CD4-positive, alpha-beta T cell treated with Interleukin-12 subunit alpha and Interleukin-12 subunit beta, for 1 hour (primary cell): ENCODE results near the gene GPR39.

Experiments
- DNase-seq: peaks from one replicate; pipeline ENCODE4 v3.0.0-alpha.2; 2020

Gene GPR39

DNA sequence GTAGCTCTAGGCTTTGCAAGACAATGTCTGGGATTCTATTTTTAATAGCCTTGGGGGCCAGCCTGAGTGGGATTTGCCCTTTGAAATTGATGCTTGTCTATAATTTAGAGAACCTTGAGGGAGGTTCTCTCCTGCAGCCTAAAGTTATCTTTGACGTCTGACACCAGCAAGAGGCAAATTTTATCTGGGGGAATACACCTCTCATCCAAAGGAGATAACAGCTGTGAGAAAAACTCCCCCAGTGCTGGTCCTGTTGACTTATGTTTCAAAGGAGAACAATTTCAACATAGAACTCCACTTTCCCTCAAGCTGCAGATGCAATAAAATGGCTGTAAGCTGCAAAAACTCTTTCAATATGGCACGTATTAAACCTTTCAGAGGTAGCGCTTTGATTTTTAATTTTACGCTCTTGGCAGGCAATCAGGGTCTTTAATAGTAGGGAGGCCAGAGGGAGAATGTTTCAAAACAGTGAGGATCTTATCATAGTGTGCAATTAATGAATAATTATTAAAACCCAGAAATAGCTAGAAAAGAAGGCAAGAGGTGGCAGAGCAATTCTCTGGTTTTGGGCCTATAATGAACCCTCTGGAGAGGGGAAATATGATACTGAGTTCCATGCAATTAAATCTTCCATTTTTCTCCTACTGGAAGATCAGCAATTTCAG lies 191.0 kb downstream of the GPR39 start:
- no peak for DNase-seq

- DNase-seq = no peak
Observed at GRCh38 chr2:132608311-132608710, 191.7 kb downstream of the GPR39 start.

DNA sequence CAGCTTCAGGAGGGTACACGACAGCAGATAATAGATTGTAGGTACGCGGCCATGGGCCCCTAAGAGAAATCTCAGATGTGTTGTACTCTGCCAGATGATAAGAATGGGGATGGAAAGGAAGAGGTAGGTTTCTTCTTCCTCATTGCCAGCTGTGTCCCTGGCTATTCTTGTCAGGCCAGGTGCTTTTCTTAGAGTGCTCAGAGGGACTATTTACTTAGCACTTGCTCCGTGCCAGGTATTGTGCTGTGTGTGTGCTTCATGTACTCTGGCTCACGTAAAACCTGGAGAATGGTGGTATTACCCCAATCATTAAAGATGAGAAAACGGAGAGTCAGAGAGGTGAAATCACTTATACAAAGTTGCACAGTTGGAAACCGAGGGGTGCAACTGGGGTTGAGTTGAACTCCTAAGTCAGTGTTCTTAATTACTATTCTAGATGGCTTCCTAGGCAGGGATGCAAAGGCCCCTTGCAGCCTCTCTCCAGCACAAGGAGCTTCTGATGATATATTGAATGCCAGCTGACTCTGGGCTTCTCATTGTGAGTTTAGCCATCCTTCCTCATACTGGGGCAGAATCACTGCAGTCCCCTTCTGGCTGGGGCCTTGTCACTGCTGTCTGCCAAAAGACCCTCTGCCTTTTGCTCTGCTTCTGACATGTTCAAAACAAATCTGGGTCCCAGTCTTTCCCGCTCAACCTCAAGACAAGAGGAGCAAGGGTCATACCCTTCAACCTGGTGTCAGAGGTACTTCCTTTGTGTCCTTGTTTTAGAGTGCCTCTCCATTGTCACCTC lies 192.7 kb downstream of the GPR39 start:
- DNase-seq = no peak

- no peak for DNase-seq
Observed at GRCh38 chr2:132611719-132612118, 195.1 kb downstream of the GPR39 start.

DNA sequence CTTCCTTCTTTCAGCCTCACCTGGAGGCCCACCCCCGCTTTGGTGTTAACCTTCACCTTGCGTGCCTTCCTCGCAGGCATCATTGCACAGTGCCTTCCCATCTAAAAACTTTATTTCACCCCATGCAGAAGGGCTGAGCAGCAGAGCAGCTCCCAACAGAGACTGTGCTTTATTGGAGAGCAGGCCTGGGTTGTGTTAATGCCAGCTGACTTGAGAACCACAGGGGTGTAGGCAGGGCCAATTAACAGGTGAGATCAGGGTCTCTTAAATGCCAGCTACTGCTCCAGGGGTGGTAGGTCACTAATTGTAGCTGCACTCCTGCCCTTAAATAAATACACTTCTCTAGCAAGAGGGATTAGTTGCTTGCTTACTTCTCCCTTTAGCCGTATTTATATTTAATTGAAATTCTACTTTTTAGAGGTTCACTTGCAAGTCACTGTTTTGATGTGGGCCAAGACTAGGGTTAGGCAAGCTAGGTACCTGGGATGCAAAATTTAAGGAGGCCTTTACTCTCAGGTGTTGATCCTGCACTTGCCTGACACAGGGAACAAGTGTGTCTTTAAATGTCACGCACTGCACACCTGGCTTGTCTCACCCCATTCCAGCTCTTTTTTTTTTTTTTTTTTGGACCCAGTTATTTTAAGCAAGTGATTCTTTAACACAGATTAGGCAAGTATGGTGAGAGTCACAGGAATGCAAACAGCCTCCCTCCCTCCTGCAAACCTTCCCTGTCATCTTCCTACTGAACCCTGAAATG lies 198.9 kb downstream of the GPR39 start:
- DNase-seq = no peak

DNA sequence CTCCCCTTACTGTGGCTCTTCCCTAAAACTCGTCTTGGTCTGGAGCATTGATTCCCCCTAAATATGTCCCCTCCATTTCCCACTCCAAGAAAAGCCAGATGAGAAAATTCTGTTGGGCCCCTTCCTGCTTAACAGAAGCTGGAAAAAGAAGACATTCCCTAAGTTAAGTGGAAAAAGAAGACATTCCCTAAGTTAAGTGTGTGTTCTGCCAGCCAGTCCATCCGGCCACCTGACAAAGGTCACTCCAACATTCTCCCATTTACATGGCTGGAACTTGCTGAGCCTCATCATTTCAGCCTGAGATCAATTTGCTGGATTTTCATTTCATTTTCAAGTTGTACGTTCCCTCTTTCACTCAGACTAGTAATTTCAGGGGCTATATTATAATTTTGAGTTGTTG lies 201.4 kb downstream of the GPR39 start:
- DNase-seq = no peak

- no peak for DNase-seq
Observed at GRCh38 chr2:132618734-132619133, 202.1 kb downstream of the GPR39 start.

GRCh38 chr2:132620115-132620514 lies 203.5 kb downstream of the GPR39 start:
- DNase-seq = no peak

DNA sequence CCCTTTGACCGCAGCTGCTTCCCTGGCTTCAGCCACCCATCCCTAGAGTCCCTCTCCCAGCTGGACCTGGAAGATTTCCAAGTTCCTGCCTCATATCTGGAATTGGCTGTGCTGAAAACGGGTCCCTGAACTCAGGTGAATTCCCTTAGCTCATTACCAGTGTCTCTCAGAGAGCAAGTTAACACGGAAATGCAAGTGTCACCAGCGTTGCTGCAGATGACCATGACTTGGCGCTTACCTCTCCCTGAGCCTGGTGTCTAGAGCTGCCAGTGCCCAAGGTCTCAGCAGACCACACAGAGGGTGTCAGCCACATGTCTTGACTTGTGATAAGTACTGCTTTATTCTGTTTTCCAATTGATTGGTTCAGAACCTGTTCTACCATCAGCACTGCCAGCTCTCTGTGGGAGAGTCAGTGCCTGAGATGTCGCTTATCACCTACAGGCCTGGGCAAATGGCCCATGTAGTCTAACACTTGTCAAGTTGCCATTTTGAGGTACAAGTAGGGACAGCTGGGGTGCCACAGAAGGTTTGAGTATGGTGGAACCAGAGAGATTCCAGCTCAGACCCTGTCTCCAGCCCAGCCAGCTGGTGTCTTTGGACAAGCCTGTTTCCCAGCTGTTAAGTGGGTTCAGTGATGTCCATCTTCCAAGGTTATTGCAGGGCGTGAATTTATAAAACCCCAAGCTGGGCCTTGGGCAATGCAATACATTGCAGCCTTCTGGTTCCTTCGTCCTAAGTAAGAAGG lies 204.7 kb downstream of the GPR39 start:
- no peak for DNase-seq

GRCh38 chr2:132623096-132623839 lies 206.7 kb downstream of the GPR39 start:
- no peak for DNase-seq

DNA sequence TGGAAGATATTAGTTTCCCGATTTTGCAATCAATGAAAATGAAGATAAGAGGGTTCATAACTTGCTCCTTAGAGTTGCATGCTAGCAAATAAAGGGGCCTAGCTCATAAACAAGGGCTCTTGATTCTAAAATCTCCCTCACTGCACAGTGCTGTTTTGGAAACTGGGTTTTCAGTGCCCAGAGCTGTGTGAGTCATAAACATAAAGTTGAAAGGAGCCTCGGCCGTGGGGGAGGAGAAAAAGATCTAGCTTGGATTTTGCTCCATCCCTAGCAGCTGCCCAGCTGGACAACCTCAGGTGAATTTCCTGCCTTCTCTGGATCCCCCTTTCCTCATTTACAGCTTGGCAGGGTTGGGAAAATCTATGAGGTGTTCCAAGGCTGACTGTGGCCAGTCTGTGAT lies 210.9 kb downstream of the GPR39 start:
- no peak for DNase-seq

DNA sequence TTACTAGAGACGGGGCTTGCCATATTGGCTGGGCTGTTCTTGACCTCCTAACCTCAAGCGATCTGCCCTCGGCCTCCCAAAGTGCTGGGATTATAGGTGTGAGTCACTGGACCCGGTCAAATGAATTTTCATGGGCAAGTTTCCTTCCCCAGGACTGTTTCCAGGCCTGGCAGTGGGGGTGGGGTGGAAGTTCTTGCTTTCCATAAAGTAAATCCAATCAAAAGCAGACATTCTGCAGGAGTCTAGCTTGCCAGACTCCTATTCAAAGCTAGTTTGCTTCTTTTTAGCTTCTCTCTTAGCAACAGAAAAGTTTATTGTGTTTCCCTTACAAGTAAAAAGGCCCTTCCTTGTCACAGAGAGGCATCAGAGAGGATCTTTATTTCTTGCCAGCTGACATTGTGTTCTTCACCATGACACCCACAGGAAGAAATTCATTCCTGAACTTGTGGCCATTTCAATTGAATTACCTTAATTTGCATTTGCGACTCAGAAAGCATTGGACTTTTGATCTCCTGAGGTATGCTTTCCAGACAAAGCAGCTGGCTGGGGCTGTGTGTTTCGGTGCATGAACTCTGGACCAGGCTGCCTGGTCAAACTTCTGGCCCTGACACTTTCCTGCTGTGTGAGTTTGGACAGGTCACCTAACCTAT lies 215.5 kb downstream of the GPR39 start:
- DNase-seq = no peak

- DNase-seq = no peak
Observed at GRCh38 chr2:132633635-132634034, 217.0 kb downstream of the GPR39 start.

DNA sequence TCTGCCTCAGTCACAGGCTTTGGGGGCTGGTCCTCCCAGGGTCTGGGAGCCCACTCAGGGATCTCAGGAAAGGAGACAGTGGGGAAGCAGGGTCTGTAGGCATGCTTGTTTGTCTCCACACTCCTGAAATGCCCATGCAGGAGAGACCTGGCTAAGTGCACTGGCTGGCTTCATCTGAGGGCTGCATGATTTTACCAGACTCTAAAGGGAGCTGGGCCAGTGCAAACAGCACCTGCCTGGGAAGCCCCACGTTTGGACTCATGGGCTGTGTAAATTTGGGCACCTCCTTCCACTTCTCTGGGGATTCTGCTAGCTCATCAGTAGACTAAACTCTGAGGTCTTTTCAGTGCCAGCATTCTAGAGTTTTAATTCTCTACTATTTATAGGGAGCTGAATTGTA lies 219.7 kb downstream of the GPR39 start:
- no peak for DNase-seq

DNA sequence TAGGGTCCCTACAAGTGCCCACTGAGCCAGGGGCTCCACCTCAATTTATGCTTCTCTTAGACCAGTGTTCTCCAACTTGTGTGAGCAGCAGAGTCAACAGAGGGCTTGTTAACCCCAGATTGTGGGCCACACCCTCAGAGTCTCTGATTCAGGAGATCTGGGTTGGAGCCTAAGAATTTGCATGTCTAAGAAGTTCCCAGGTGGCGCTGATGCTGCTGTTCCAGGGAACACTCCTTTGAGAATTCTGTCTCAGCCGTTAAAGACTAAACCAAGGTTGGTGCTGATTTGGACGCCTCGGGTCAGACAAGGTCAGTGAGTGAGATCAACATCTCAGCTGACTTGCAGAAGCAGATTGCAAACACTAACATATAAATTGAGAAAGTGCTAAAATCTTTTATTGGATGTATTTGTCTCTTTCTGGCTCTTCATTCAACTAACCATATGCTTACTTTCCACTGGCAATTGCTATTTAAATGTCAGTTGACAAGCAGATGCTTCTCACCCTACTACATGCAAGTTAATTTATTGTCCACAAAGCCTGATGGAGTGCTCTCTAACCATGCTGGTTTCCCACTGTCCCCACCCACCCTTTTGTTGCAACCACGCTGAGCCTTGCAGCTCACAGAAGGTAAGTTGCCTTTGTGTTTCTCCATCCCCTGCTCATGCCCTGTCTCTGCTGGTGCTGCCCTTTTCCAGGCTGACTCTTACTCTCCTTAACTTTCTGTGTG lies 221.9 kb downstream of the GPR39 start:
- no peak for DNase-seq

GRCh38 chr2:132640116-132640515 lies 223.5 kb downstream of the GPR39 start:
- DNase-seq = no peak

- no peak for DNase-seq
Observed at GRCh38 chr2:132641819-132642218, 225.2 kb downstream of the GPR39 start.

- no peak for DNase-seq
Observed at GRCh38 chr2:132642415-132642814, 225.8 kb downstream of the GPR39 start.

DNA sequence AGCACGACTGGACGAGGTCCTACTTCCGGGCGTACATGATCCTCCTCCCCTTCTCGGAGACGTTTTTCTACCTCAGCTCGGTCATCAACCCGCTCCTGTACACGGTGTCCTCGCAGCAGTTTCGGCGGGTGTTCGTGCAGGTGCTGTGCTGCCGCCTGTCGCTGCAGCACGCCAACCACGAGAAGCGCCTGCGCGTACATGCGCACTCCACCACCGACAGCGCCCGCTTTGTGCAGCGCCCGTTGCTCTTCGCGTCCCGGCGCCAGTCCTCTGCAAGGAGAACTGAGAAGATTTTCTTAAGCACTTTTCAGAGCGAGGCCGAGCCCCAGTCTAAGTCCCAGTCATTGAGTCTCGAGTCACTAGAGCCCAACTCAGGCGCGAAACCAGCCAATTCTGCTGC lies 228.6 kb downstream of the GPR39 start:
- DNase-seq = no peak

- DNase-seq = no peak
Observed at GRCh38 chr2:132645722-132646539, 229.3 kb downstream of the GPR39 start.
